ENCODE results near the gene F7.
"Not testable (repeated sequence)": the region's sequence is repeated elsewhere in the genome, so short reads cannot be mapped to it uniquely, and the experiment has no call there.

The F7 gene

DNA sequence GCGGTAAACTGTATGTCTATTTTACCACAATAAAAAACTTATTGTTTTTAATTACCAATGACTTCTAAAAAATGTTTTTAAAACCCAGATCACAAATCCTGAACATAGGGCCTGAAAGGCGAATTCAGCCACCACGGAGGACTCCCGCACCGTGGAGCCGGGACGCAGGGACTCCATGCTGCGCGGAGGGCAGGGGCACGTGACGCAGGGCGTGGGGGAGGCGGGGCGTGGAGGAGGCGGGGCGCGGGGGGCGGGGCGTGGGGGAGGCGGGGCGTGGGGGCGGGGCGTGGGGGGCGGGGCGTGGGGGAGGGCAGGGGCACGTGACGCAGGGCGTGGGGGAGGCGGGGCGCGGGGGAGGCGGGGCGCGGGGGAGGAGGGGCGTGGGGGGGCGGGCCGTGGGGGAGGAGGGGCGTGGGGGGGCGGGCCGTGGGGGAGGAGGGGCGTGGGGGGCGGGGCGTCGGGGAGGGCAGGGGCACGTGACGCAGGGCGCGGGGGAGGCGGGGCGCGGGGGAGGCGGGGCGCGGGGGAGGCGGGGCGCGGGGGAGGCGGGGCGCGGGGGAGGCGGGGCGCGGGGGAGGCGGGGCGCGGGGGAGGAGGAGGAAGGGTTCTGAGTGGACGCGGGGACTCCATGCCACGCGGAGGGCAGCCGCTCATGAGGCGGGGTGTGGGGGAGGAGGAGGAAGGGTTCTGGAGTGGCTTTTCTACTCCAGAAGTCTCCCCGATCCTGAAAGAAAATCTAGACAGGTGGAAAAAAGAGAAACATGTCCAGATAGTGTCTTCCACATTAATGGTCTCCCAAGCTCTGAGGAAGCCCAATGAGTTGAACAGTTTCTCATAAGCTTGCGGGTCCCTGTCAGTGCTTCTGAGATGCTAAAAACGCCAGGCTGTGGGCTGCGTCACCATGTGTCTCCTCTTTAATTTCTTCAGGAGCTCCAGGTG, 48.5 kb downstream of the F7 start:
- peak; percentile 55 for DNase-seq (ENCODE audit: low read depth)

GRCh38 chr13:113155201-113155600, 49.6 kb downstream of the F7 start:
- no peak for DNase-seq (ENCODE audit: low read depth)

GRCh38 chr13:113155982-113156655, 50.5 kb downstream of the F7 start:
- DNase-seq (ENCODE audit: low read depth) = no peak

GRCh38 chr13:113157206-113157928, 51.8 kb downstream of the F7 start:
- DNase-seq (ENCODE audit: low read depth) = no peak

DNA sequence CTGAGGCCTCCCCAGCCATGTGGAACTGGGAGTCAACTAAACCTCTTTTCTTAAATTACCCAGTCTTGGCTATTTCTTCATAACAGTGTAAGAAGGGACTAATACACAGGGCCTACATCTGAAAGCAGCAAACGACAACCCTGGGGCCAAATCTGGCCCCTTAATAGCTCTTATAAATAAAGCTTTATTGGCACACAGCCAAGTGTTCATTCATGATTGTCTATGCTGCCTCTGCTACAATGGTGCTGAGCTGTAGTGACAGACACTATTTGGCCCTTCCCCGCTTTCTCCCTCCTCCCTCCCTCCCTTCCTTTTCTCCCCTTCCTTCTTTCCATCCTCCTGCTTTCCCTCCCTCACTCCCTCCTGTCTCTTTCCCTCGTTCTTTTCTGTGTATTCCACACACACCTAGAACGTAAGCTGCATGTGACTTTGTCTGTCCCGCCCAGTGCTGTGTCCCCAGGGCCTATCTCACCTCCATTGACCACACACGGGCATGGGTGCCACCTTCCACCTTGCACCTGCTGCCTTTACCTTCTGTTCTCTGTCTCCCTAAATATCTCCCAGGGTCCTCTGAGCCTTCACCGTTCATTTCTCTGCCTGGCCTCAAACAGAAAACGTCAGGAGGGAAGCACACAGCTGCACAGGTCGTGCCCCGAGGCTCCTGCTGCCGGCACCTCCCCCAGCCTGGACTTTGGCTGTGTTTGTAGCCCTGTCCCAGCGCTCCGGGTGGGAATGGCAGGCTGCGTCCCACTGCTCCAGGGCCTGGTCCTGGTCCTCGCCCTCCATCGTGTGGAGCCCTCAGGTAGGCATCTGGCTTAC, 52.5 kb downstream of the F7 start, which contains the start of gene PROZ:
TSS of gene PROZ (plus strand) at position 720 of the 819 bp plus-strand sequence. CDS start at position 733, 13 bp downstream.
- DNase-seq (ENCODE audit: low read depth) = no peak

DNA sequence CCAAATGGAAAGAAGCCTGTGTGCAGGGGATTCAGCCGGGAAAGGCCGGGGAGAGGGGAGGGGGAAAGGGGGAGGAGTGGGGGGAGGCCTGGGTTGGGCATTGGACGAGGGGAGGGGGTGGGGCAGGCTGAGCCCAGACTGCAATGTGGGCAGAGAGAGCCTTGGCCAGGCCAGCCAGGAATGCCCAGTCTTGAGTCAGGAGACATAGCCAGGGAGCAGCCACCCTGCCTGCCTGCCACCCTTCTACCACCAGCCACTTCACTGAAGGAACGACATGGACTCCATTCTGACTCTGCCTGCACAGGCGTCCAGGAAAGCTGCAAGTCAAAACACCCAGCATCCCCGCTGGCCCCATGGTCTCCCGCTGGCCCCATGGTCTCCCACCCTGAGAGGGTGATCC, 53.4 kb downstream of the F7 start:
- DNase-seq (ENCODE audit: low read depth) = no peak

GRCh38 chr13:113159701-113160100, 54.1 kb downstream of the F7 start:
- no peak for DNase-seq (ENCODE audit: low read depth)

DNA sequence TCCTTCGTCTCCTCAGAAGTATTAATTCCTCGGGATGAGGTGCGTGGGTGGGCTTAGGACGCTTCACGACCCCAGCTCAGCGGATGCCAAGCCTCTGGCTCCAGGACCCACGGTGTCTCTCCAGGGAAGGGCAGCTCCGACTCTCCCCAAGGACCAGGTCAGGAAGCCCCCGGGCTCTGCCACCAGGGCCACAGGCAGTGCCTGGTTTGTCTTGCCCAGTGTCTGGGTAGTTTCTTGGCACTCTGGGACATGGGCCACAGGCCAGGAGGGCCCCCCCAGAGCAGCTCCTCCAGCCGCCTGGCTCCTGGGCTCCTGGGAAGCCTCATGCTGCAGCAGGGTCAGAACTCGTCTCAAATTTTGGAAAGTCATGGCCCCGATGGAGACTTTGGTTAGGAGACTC, 55.4 kb downstream of the F7 start:
- DNase-seq (ENCODE audit: low read depth) = no peak

- DNase-seq (ENCODE audit: low read depth) = no peak
Observed at GRCh38 chr13:113161433-113161832, 55.8 kb downstream of the F7 start.

DNA sequence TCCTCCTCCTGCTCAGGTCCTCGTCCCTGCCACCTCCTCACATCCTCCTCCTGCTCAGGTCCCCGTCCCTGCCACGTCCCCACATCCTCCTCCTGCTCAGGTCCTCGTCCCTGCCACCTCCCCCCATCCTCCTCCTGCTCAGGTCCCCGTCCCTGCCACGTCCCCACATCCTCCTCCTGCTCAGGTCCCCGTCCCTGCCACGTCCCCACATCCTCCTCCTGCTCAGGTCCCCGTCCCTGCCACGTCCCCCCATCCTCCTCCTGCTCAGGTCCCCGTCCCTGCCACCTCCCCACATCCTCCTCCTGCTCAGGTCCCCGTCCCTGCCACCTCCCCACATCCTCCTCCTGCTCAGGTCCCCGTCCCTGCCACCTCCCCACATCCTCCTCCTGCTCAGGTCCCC, 56.4 kb downstream of the F7 start:
- DNase-seq (ENCODE audit: low read depth) = not testable (repeated sequence)

DNA sequence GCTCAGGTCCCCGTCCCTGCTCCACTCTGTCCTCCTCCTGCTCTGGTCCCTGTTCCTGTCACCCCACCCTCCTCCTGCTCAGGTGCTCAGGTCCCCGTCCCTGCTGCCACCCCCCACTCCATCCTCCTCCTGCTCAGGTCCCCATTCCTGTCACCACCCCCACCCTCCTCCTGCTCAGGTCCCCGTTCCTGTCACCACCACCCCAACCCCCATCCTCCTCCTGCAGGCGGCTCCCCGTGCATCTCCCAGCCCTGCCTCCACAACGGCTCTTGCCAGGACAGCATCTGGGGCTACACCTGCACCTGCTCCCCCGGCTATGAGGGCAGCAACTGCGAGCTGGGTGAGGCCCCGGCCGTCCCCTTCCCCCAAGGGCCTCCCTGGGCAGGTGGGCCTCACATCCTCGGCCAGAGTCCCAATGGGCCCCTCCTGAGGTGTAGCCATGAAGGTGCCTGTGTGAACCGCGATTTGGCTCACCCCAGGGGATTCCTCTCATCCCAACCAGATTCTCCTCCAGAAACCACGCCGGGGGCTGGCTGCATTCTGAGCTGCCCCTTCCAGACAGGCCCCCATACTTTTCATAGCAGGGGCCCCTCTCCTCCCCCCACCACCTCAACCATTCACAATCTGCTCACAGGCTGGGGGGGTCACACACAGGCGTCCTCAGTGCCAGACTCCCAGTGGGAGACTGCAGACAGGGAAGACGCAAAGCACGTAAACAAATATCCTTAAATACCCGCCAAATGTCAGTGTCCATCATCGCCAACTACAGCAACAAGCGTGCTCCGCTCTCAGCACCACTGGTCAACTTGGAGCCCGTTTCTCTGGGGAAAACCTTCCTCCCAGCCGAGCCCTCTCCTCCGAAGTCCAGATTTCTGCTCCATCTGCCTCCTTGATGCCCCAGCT, 57.4 kb downstream of the F7 start:
- DNase-seq (ENCODE audit: low read depth) = no peak

DNA sequence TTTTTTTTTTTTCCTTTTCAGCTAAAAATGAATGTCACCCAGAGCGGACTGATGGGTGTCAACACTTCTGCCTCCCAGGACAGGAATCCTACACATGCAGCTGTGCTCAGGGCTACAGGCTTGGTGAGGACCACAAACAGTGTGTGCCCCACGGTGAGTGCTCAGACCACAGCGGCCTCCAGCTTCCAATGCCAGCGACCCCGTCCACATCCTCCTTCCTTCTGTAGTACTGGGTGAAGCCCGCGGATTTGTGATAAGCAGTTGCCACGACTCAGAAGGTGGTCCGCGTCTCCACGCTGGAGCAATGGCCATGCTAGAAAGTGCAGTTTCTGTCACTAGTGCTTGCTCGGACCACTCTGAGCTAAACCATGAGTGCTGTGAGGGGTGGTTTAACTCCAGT, 58.9 kb downstream of the F7 start:
- DNase-seq (ENCODE audit: low read depth) = no peak

DNA sequence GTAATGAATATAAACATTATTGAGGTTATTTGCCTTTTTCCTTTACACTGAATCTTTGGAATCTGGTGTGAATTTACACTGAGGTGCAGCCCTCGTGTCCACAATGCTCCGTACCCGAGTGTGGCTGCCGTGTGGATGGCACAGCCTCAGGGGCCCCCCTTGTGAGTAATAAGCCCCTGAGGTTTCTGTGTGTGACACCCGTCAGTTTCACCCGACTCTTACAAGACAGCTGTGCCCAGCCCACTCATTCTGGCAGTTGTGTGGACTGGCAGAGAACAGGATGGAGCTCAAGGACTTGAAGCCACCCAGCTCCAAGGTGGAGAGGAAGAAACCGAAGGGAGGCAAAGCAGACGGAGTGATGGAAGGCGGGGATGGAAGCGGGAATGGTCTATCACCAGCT, 60.7 kb downstream of the F7 start:
- no peak for DNase-seq (ENCODE audit: low read depth)

DNA sequence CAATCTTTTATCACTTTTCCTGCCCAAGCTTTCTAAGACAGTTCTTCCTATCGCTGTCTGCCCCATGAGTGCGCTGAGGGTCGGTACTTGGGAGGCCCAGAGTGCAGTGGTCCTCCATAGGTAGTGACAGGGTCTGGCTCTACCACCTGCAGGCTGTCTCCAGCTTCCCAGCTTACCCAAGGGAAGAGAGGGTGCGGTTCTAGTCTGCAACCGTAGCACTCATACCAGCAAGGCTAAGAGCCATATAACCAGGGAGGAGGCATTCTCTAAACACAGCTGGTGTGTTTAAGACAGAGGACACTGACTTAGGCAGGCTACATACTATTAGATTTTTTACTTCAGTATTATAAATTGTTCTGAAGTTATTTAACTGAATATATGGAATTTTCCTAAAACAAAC, 61.1 kb downstream of the F7 start:
- DNase-seq (ENCODE audit: low read depth) = no peak

- DNase-seq (ENCODE audit: low read depth) = no peak
Observed at GRCh38 chr13:113167155-113167554, 61.6 kb downstream of the F7 start.

- no peak for DNase-seq (ENCODE audit: low read depth)
Observed at GRCh38 chr13:113167575-113167974, 62.0 kb downstream of the F7 start.

DNA sequence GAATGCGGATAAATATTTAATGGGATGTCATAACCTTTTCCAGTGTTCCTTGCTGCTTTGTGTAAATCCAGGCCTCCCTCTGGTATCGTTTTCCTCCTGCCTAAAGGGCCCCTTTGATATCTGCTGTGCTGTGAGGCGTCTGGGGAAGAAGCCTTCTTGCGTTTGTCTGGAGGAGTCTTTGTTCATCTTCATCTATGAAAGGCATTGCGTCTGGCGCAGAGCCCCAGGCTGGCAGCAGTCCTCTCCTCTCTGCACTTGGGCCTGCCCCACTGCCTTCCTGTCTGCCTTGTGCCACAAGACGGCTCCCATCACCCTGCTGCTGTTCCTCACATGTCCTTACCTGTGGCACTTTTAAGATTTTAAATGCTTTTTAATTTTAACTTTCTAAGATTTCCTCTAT, 62.6 kb downstream of the F7 start:
- no peak for DNase-seq (ENCODE audit: low read depth)

DNA sequence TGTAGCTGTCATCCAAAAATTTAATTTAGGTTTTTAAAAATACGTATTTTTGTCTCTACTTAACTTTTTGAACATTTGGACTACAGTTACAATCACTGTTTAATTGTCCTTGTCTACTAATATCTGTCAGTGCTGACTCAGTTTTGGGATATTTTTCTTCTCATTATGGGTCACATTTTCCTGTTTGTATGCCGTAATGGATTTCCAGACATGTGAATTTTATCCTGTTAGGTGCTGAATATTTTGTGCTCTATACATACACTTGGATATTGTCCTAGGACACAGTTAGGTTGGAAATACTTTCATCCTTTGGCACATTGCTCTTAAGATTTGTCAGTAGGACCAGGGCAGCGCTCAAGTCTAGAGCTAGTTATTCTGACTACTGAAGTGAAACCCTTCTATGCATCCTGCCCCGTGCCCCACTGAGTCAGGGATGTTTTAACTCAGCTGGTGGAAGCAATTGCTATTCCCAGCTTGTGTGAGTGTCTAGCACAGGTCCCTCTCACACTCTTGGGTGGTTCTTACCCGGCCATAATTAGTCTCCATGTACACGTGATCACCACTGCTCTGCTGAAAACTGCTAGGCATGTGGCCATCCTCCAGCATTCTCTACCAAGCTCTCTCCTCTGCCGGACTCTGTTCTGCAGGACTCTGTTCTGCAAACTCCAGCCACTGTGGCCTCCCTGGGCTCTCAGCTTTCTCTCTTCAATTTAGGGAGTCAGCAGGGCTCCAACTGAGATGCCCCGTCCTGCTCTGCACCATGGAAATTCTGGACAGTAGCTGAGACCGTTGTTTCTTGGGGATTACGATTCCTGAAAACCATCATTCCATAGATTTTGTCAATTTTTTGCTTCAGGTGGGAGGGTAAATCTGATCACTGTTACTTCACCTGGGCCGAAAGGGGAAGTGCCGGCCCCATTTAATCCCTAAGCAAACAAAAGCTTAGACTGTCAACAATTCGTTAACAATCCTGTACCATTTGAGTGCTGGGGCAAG, 64.0 kb downstream of the F7 start:
- DNase-seq (ENCODE audit: low read depth) = no peak

All from activated T-helper 1 cell treated with Interleukin-2 at 50 U/mL for 16 hours (primary cell).